Glutamatergic neuron (in vitro differentiated cells): Measurements from ENCODE around the gene ZNF469. TPM values are rescaled to one million over a fixed set of nuclear protein-coding genes. Genes with fewer than 3 reads are reported as not detected.

Source experiments
- DNase-seq: peaks from one replicate; pipeline ENCODE4 v3.0.0; 2022
- H3K27ac Mint-ChIP-seq: one replicate; pipeline ENCODE4 v1.8.0; 2020; ENCODE audit warnings: mild to moderate bottlenecking, mixed read lengths, inconsistent platforms; ENCODE audit not compliant: unreplicated experiment
- H3K27me3 Mint-ChIP-seq: one replicate; pipeline ENCODE4 v1.8.0; 2020; ENCODE audit warnings: mild to moderate bottlenecking, moderate library complexity, mixed read lengths, inconsistent platforms; ENCODE audit not compliant: unreplicated experiment
- H3K36me3 Mint-ChIP-seq: one replicate; pipeline ENCODE4 v1.8.0; 2020; ENCODE audit warnings: mild to moderate bottlenecking, mixed read lengths, inconsistent platforms; ENCODE audit not compliant: unreplicated experiment
- H3K4me1 Mint-ChIP-seq: one replicate; pipeline ENCODE4 v1.8.0; 2020; ENCODE audit warnings: mild to moderate bottlenecking, low read depth, mixed read lengths, inconsistent platforms; ENCODE audit not compliant: unreplicated experiment
- H3K4me3 Mint-ChIP-seq: one replicate; pipeline ENCODE4 v1.8.0; 2020; ENCODE audit warnings: mild to moderate bottlenecking, mixed read lengths, inconsistent platforms; ENCODE audit not compliant: unreplicated experiment
- H3K9me3 Mint-ChIP-seq: one replicate; pipeline ENCODE4 v1.8.0; 2020; ENCODE audit warnings: mild to moderate bottlenecking, moderate library complexity, mixed read lengths, inconsistent platforms; ENCODE audit not compliant: unreplicated experiment
- total RNA-seq: library from RNA; stranded (reverse); fragmentation: NEBNext Ultra II Directional; extraction: Animal tissue kit (Norgen Biotek cat#: 25700); gene quantifications from one replicate; pipeline ENCODE4 v1.2.1, GENCODE V29; 2021; ENCODE audit not compliant: unreplicated experiment
- TF ChIP-seq, protein P1 (sequence below): fragments of 200-600 bp; sonication (generic); IDR thresholded peaks from one replicate; pipeline ENCODE4 v1.5.0; 2021; ENCODE audit not compliant: partially characterized antibody, unreplicated experiment

ZNF469 gene
- total RNA-seq, 1 donor from 2014 or later: 0.56 TPM

- no peaks in the 10 kb centered on the region for H3K9me3 Mint-ChIP-seq
- H3K27ac Mint-ChIP-seq: no peak overlapping the region
- no peaks in the 10 kb centered on the region for H3K27me3 Mint-ChIP-seq
- TF ChIP-seq, protein P1, sequence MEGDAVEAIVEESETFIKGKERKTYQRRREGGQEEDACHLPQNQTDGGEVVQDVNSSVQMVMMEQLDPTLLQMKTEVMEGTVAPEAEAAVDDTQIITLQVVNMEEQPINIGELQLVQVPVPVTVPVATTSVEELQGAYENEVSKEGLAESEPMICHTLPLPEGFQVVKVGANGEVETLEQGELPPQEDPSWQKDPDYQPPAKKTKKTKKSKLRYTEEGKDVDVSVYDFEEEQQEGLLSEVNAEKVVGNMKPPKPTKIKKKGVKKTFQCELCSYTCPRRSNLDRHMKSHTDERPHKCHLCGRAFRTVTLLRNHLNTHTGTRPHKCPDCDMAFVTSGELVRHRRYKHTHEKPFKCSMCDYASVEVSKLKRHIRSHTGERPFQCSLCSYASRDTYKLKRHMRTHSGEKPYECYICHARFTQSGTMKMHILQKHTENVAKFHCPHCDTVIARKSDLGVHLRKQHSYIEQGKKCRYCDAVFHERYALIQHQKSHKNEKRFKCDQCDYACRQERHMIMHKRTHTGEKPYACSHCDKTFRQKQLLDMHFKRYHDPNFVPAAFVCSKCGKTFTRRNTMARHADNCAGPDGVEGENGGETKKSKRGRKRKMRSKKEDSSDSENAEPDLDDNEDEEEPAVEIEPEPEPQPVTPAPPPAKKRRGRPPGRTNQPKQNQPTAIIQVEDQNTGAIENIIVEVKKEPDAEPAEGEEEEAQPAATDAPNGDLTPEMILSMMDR: no peak
- H3K4me1 Mint-ChIP-seq: peaks cover 5% of the 10 kb centered on the region
- H3K36me3 Mint-ChIP-seq: no peaks in the 10 kb centered on the region
- DNase-seq: peak; percentile 33
- no peak overlapping the region for H3K4me3 Mint-ChIP-seq
These were observed 6.5 kb upstream of the ZNF469 start for GRCh38 chr16:88375996-88376834.

DNA sequence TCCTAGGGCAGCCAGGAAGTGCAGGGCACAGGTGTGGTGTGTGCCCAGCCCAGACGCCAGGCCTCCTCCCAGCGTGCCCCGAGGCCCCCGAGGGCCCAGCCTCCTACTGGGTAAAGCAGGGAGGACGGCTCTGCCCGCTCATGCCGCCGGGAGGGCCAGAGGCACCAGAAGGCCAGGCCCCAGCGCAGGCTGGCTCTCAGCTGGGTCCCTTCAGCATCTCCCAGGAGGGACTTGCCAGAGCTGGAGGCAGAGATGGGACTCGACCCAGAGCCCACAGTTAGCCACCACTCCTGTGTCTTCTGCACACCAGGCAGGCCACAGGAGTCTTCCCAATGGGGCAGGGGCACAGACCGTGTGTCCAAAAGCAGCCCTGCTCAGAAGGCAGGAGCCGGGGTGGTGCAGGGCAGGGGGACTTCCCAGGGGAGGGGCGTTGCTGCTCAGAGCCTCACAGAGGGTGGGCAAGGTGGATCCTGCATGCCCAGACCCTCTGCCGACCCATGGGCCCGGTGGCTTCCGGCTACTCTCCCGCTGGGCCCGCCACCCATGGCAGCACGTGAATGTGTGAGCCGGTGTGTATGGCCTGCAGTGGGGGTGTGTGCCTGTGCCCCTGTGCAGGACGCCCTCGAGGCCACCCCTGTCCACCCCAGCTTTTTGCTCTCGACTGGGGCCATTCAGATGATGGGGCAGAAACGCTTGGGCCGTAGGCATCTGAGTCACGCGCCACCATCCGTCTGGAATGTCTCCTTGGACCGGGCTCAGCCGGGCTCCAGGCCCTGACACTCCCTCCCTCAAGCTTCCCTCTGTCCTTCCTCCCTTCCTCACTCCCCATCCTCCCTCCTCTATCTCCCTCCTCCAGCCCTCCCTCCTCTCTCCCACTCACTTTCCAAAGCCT, 5.7 kb upstream of the ZNF469 start:
- TF ChIP-seq, protein P1: peak; percentile 11
- no peak overlapping the region for H3K27ac Mint-ChIP-seq
- no peaks in the 10 kb centered on the region for H3K36me3 Mint-ChIP-seq
- H3K9me3 Mint-ChIP-seq: no peaks in the 10 kb centered on the region
- DNase-seq: peak; percentile 14
- H3K4me1 Mint-ChIP-seq: peaks cover 5% of the 10 kb centered on the region
- H3K27me3 Mint-ChIP-seq: no peaks in the 10 kb centered on the region
- no peak overlapping the region for H3K4me3 Mint-ChIP-seq

- TF ChIP-seq, protein P1: no peak
- Mint-ChIP-seq H3K27ac (peak overlapping the region; percentile 11), H3K4me3 (no peak overlapping the region), H3K9me3 (no peaks in the 10 kb centered on the region), H3K27me3 (no peaks in the 10 kb centered on the region), H3K4me1 (peaks cover 5% of the 10 kb centered on the region), H3K36me3 (no peaks in the 10 kb centered on the region)
- peak; percentile 10 for DNase-seq
These were observed 4.8 kb upstream of the ZNF469 start for GRCh38 chr16:88377961-88378360.

DNA sequence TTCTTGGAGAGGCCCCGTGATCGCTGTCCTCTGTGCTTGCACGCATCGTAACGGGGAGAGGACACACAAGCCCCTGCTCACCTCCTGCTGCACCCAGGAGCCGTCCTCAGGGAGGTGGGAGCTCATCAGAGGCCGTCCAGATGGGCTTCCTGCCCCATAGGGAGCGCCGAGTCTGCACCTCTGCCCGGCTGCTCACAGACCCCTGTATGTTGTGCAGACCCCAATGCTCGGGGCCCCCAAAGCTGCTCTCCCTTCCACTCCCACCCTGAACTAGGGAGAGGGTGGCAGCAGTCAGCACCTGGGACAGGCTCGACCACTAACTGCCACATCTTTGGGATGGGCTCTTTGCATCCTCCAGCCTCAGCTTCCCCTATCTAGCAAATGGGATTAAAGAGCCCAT, 4.4 kb upstream of the ZNF469 start:
- TF ChIP-seq, protein P1: no peak
- H3K9me3 Mint-ChIP-seq: no peaks in the 10 kb centered on the region
- no peaks in the 10 kb centered on the region for H3K27me3 Mint-ChIP-seq
- H3K4me3 Mint-ChIP-seq: no peak overlapping the region
- no peaks in the 10 kb centered on the region for H3K36me3 Mint-ChIP-seq
- peak; percentile 13 for DNase-seq
- no peak overlapping the region for H3K27ac Mint-ChIP-seq
- H3K4me1 Mint-ChIP-seq: peaks cover 5% of the 10 kb centered on the region
